T-cell (primary cell): Measurements from ENCODE around the gene ARAP3. TPM values are rescaled to one million over a fixed set of nuclear protein-coding genes. Genes with fewer than 3 reads are reported as not detected.
A peak's percentile ranks its signal among the peaks of the same experiment; 100 is the strongest.
"Not testable (repeated sequence)": the region's sequence is repeated elsewhere in the genome, so short reads cannot be mapped to it uniquely, and the experiment has no call there.

Experiments used
- ATAC-seq, 4 experiments: fragments of 200-7000 bp in 3 of 4; fragments of 150-1000 bp in 1 of 4; cut with Tn5 transposase; replicated peaks in 1 of 4; 1 replicate in 3 of 4; 2 replicates in 1 of 4; pipeline ENCODE4 v1.10.0; 2021; ENCODE audit warnings: moderate library complexity in 3 of 4, mild to moderate bottlenecking in 2 of 4, moderate number of reproducible peaks in 1 of 4
- CTCF ChIA-PET, 2 donors: fragments of 300-600 bp; sonication (Branson Sonifier 250); formaldehyde crosslinking; loops; one replicate each; lab custom pipeline; 2022; ENCODE audit warnings: antibody characterized with exemption in 2 of 2; lab: Charles Lee
- POLR2A ChIA-PET, 2 donors: fragments of 300-600 bp; sonication (Branson Sonifier 250); formaldehyde crosslinking; loops; one replicate each; lab custom pipeline; 2022; ENCODE audit warnings: antibody characterized with exemption in 2 of 2; lab: Charles Lee
- DNase-seq, 35 experiments: peaks; one replicate each; pipeline versions ENCODE4 v3.0.0 to v3.0.0-alpha.2; 2013 to 2023
- H3K27ac ChIP-seq: one replicate; pipeline ENCODE4 v1.5.1; 2013; ENCODE audit warnings: low read length
- H3K27me3 ChIP-seq, 2 experiments: replicated peaks in 1 of 2; 1 replicate in 1 of 2; 2 replicates in 1 of 2; pipeline versions ENCODE4 v1.6.1 to v1.7.0; 2013; ENCODE audit warnings: low read length in 1 of 2, mixed read lengths in 1 of 2; ENCODE audit not compliant: control insufficient read depth in 2 of 2, insufficient read depth in 2 of 2; ENCODE audit errors: extremely low read depth in 1 of 2
- H3K36me3 ChIP-seq, 2 donors: 1 replicate in 1 of 2; 2 replicates in 1 of 2; pipeline versions ENCODE4 v1.6.1 to v1.7.0; 2013; ENCODE audit warnings: low read length in 1 of 2; ENCODE audit not compliant: control insufficient read depth in 2 of 2, insufficient read depth in 1 of 2; ENCODE audit errors: extremely low read depth in 1 of 2
- H3K4me1 ChIP-seq, 2 experiments: 1 replicate in 1 of 2; 2 replicates in 1 of 2; pipeline versions ENCODE4 v1.6.1 to v1.7.0; 2013; ENCODE audit warnings: low read length in 2 of 2, mixed read lengths in 1 of 2; ENCODE audit not compliant: insufficient read depth in 2 of 2, control insufficient read depth in 1 of 2; ENCODE audit errors: extremely low read depth in 1 of 2
- H3K4me3 ChIP-seq, 2 donors: 1 replicate in 1 of 2; 2 replicates in 1 of 2; pipeline versions ENCODE4 v1.5.1 to v1.7.0; 2013; ENCODE audit warnings: mild to moderate bottlenecking in 2 of 2, low read length in 1 of 2, moderate library complexity in 1 of 2; ENCODE audit not compliant: control insufficient read depth in 1 of 2; ENCODE audit errors: extremely low read depth in 1 of 2
- H3K9me3 ChIP-seq: 2 replicates; pipeline ENCODE4 v1.7.0; 2013
- H3K27ac Mint-ChIP-seq, 2 donors: one replicate each; pipeline ENCODE4 v1.8.0; 2020 to 2021; ENCODE audit warnings: mild to moderate bottlenecking in 2 of 2, mixed read lengths in 2 of 2
- H3K27me3 Mint-ChIP-seq, 2 donors: one replicate each; pipeline ENCODE4 v1.8.0; 2021 to 2022; ENCODE audit warnings: mixed read lengths in 2 of 2
- H3K36me3 Mint-ChIP-seq: one replicate; pipeline ENCODE4 v1.8.0; 2021; ENCODE audit warnings: mixed read lengths
- H3K4me1 Mint-ChIP-seq, 3 donors: one replicate each; pipeline ENCODE4 v1.8.0; 2020 to 2022; ENCODE audit warnings: mixed read lengths in 3 of 3, mild to moderate bottlenecking in 1 of 3
- H3K4me3 Mint-ChIP-seq, 3 donors: one replicate each; pipeline ENCODE4 v1.8.0; 2020 to 2022; ENCODE audit warnings: mild to moderate bottlenecking in 3 of 3, mixed read lengths in 3 of 3, moderate library complexity in 3 of 3
- H3K9me3 Mint-ChIP-seq, 3 donors: one replicate each; pipeline ENCODE4 v1.8.0; 2020 to 2022; ENCODE audit warnings: mixed read lengths in 3 of 3
- WGBS: methylation state at CpG from one replicate; pipeline ENCODE4 v1.1.5; 2013; ENCODE audit warnings: missing lambda C conversion rate; ENCODE audit not compliant: insufficient coverage; 5-methylcytosine and 5-hydroxymethylcytosine counted together
- total RNA-seq, 35 experiments: library from RNA in 6 of 35; stranded (reverse) in 6 of 35; fragments of 120-200 nt in 1 of 35; gene quantifications; one replicate each; pipeline versions ENCODE4 v1.2.1 to v1.2.4 and lab custom pipeline; 2013 to 2026

Gene ARAP3
- total RNA-seq, 5 donors from 2014 or later (not counting 1 experiment from before 2014, with no cell fraction given) = 1.2 to 25.6 (median 20.5) TPM

DNA sequence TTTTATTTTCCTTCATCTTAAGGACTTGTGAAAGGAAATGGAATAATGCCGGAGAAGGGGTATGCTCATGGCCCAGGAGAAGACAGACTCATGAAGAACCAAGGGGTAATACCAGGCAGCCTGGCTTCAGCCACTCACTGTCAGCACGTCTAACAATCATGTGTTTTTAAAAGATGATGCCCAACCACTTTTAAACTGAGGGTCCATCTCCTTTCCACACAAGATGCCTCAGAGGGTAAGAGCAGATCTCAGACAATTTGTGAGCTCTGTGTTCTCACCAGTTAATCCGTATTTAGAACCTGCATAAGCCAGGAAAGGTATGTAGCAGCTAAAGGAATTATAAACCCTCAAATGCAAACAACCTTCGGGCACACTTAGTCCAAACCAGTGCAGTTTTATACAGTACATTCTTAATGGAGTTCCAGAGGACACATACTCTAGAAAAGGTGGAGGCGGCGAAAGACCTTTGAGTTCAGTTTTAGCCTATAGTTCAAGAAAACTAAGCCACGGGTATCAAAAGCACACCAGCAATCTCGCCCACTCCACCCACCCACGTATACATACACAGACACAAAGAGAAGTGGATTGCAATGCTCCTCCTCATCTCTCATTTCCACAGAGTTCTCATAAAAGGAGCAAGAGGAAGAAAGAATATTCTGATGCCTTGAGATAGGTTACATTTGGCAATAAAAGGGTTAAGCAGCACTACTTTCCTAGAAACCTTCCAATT lies 65.9 kb downstream of the ARAP3 start:
- CTCF ChIA-PET = interaction anchor here (0.6 to 14.5 kb wide), 13 partner anchors 8 to 296 kb away, joined by 3 to 514 read pairs (median 9); partner anchors contain the start of genes HDAC3 (in 1 of the 2), RELL2 (in 1 of the 2) and TAF7 (in 1 of the 2)

DNA sequence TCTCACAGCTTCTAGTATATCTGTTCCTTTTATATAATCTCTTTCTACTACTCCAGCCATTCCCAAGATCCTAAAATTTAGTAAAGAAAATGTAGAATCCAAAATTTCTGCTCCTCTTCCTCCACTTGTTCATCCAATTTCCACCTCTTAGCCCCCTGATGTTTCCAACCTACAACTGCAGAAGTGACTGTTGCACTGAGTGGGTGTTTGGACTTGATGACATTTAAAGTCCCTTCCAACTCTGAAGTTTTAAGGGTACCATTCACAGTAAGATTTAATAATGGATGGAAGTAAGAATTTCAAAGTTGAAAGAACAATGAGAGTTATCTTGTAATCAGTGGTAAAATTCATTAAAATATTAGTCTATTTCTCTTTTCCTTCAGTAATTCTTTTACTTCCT lies 68.7 kb downstream of the ARAP3 start:
- H3K9me3 Mint-ChIP-seq = no peaks in the 10 kb centered on the region
- H3K27ac Mint-ChIP-seq = peak overlapping the region; percentile 72 to 73
- H3K4me1 Mint-ChIP-seq = peaks cover 86 to 93% (median 89%) of the 10 kb centered on the region in 3 donors
- H3K9me3 ChIP-seq = no peaks in the 10 kb centered on the region
- H3K27ac ChIP-seq = peak overlapping the region; percentile 14
- H3K36me3 ChIP-seq = peaks cover 0 to 9% of the 10 kb centered on the region in 2 donors
- DNase-seq (no peak), ATAC-seq (no peak)
- H3K4me3 ChIP-seq = no peak overlapping the region
- CTCF ChIA-PET = interaction anchor here (0.6 to 14.5 kb wide), 6 partner anchors 9 to 50 kb away, joined by 3 to 514 read pairs (median 3); no protein-coding TSS in a partner anchor
- no peaks in the 10 kb centered on the region for H3K27me3 Mint-ChIP-seq
- H3K36me3 Mint-ChIP-seq = peaks cover 32% of the 10 kb centered on the region
- H3K4me3 Mint-ChIP-seq = peak overlapping the region; percentile 4 to 53 (median 52)
- peaks cover 42 to 73% of the 10 kb centered on the region in 2 experiments for H3K4me1 ChIP-seq
- POLR2A ChIA-PET = interaction anchor here (0.6 to 1.3 kb wide), 2 partner anchors 12 to 33 kb away, joined by 7 read pairs; no protein-coding TSS in a partner anchor
- no peaks in the 10 kb centered on the region for H3K27me3 ChIP-seq

More for the DNA sequence above, 65.9 kb downstream of the ARAP3 start:
- Mint-ChIP-seq H3K27me3 (no peaks in the 10 kb centered on the region), H3K4me1 (peaks cover 65 to 69% (median 67%) of the 10 kb centered on the region in 3 donors), H3K9me3 (no peaks in the 10 kb centered on the region), H3K27ac (peak overlapping the region; percentile 96 to 97), H3K36me3 (peaks cover 27% of the 10 kb centered on the region), H3K4me3 (peak overlapping the region; percentile 94 to 99 (median 98))
- DNase-seq = no peak
- POLR2A ChIA-PET = interaction anchor here (0.6 to 1.9 kb wide), 10 partner anchors 9 to 527 kb away, joined by 3 to 20 read pairs (median 5); partner anchors contain the start of genes RELL2 (in 2 of the 2) and HDAC3 (in 1 of the 2)
- H3K4me3 ChIP-seq = peak overlapping the region; percentile 94 to 97
- H3K9me3 ChIP-seq = no peaks in the 10 kb centered on the region
- H3K36me3 ChIP-seq = peaks cover 0 to 25% of the 10 kb centered on the region in 2 donors
- ATAC-seq = no peak
- H3K4me1 ChIP-seq = peaks cover 32 to 60% of the 10 kb centered on the region in 2 experiments
- H3K27ac ChIP-seq = peak overlapping the region; percentile 18
- no peaks in the 10 kb centered on the region for H3K27me3 ChIP-seq
- 17% methylated on average over 1 of the region's 9 CpGs for whole genome bisulfite sequencing

GRCh38 chr5:141611289-141611688 lies 70.7 kb downstream of the ARAP3 start:
- Histone ChIP-seq H3K27me3 (no peaks in the 10 kb centered on the region), H3K4me3 (no peak overlapping the region), H3K36me3 (peaks cover 0 to 9% of the 10 kb centered on the region in 2 donors), H3K4me1 (peaks cover 51 to 81% of the 10 kb centered on the region in 2 experiments), H3K27ac (peak overlapping the region; percentile 28), H3K9me3 (no peaks in the 10 kb centered on the region)
- ChIA-PET CTCF (no interaction called here), POLR2A (interaction anchor here in 1 of 2 donors (0.7 kb wide), 1 partner anchor 9 kb away, joined by 3 read pairs; no protein-coding TSS in a partner anchor)
- 76% methylated on average over 3 of the region's 3 CpGs for WGBS
- peak overlapping the region; percentile 58 to 92 for H3K27ac Mint-ChIP-seq
- ATAC-seq (no peak), DNase-seq (no peak)
- H3K9me3 Mint-ChIP-seq = no peaks in the 10 kb centered on the region
- H3K4me1 Mint-ChIP-seq = peaks cover 92 to 96% (median 94%) of the 10 kb centered on the region in 3 donors
- H3K4me3 Mint-ChIP-seq = peak overlapping the region; percentile 14 to 73 (median 32)
- no peaks in the 10 kb centered on the region for H3K27me3 Mint-ChIP-seq
- peaks cover 25% of the 10 kb centered on the region for H3K36me3 Mint-ChIP-seq

DNA sequence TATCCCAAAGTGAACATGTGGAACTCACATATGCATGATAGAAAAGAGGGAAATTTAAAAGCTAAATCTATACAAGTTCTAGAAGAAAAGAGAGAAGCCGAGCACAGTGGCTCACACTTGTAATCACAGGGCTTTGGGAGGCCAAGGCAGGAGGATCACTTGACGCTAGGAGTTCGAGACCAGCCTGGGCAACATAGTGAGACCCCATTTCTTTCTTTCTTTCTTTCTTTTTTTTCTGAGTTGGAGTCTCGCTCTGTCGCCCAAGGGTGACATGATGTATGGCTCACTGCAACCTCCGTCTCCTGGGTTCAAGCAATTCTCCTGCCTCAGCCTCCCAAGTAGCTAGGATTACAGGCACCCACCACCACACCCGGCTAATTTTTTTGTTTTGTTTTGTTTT lies 72.1 kb downstream of the ARAP3 start:
- DNase-seq, H3K4me3 ChIP-seq, ATAC-seq, H3K9me3 Mint-ChIP-seq, H3K9me3 ChIP-seq, H3K27me3 ChIP-seq, POLR2A ChIA-PET, H3K27me3 Mint-ChIP-seq, H3K36me3 ChIP-seq: not testable (repeated sequence)
- Histone ChIP-seq H3K27ac (peak overlapping the region; percentile 83), H3K4me1 (peaks cover 42 to 86% of the 10 kb centered on the region in 2 experiments)
- CTCF ChIA-PET = interaction anchor here (0.5 to 5.3 kb wide), 4 partner anchors 8 to 1220 kb away, joined by 3 to 86 read pairs (median 5); partner anchors contain the start of gene DIAPH1 (in 1 of the 2)
- peak overlapping the region; percentile 21 to 73 (median 53) for H3K4me3 Mint-ChIP-seq
- peak overlapping the region; percentile 88 to 92 for H3K27ac Mint-ChIP-seq
- H3K4me1 Mint-ChIP-seq = peaks cover 92 to 99% (median 94%) of the 10 kb centered on the region in 3 donors
- no CpG with 5 or more reads among the region's 7 CpGs for WGBS
- peaks cover 21% of the 10 kb centered on the region for H3K36me3 Mint-ChIP-seq

GRCh38 chr5:141609044-141609443 lies 73.0 kb downstream of the ARAP3 start:
- ChIA-PET POLR2A (interaction anchor here (0.6 to 1.2 kb wide), 4 partner anchors 8 to 1223 kb away, joined by 3 to 17 read pairs (median 4); no protein-coding TSS in a partner anchor), CTCF (interaction anchor here (0.5 to 5.3 kb wide), 11 partner anchors 9 to 1219 kb away, joined by 3 to 86 read pairs (median 6); partner anchors contain the start of genes DIAPH1 (in 1 of the 2) and TAF7 (in 1 of the 2))
- H3K27ac Mint-ChIP-seq = peak overlapping the region; percentile 88 to 92
- Histone ChIP-seq H3K27ac (peak overlapping the region; percentile 83), H3K27me3 (no peaks in the 10 kb centered on the region), H3K36me3 (peaks cover 0 to 9% of the 10 kb centered on the region in 2 donors), H3K4me3 (no peak overlapping the region), H3K4me1 (peaks cover 43 to 87% of the 10 kb centered on the region in 2 experiments), H3K9me3 (no peaks in the 10 kb centered on the region)
- no CpG with 5 or more reads among the region's 3 CpGs for WGBS
- H3K4me3 Mint-ChIP-seq = peak overlapping the region in 1 of 3 donors; percentile 73
- no peak for ATAC-seq
- DNase-seq = no peak
- peaks cover 92 to 99% (median 94%) of the 10 kb centered on the region in 3 donors for H3K4me1 Mint-ChIP-seq
- H3K27me3 Mint-ChIP-seq = no peaks in the 10 kb centered on the region
- H3K9me3 Mint-ChIP-seq = no peaks in the 10 kb centered on the region
- H3K36me3 Mint-ChIP-seq = peaks cover 16% of the 10 kb centered on the region

GRCh38 chr5:141608557-141608956 lies 73.5 kb downstream of the ARAP3 start:
- peak overlapping the region; percentile 88 to 92 for H3K27ac Mint-ChIP-seq
- H3K4me3 ChIP-seq = no peak overlapping the region
- no CpG with 5 or more reads among the region's 1 CpG for WGBS
- H3K4me1 ChIP-seq = peaks cover 44 to 88% of the 10 kb centered on the region in 2 experiments
- no peaks in the 10 kb centered on the region for H3K27me3 Mint-ChIP-seq
- no peaks in the 10 kb centered on the region for H3K9me3 ChIP-seq
- ChIA-PET CTCF (interaction anchor here (0.7 to 5.3 kb wide), 11 partner anchors 9 to 817 kb away, joined by 3 to 86 read pairs (median 6); partner anchors contain the start of genes DIAPH1 (in 1 of the 2), HDAC3 (in 1 of the 2), RELL2 (in 1 of the 2) and TAF7 (in 1 of the 2)), POLR2A (interaction anchor here (0.7 to 1.2 kb wide), 4 partner anchors 9 to 1223 kb away, joined by 3 to 17 read pairs (median 4); no protein-coding TSS in a partner anchor)
- DNase-seq (no peak), ATAC-seq (no peak)
- H3K27ac ChIP-seq = peak overlapping the region; percentile 83
- H3K4me3 Mint-ChIP-seq = peak overlapping the region; percentile 39 to 73 (median 49)
- H3K4me1 Mint-ChIP-seq = peaks cover 93 to 99% (median 94%) of the 10 kb centered on the region in 3 donors
- H3K9me3 Mint-ChIP-seq = no peaks in the 10 kb centered on the region
- peaks cover 16% of the 10 kb centered on the region for H3K36me3 Mint-ChIP-seq
- no peaks in the 10 kb centered on the region for H3K27me3 ChIP-seq
- H3K36me3 ChIP-seq = peaks cover 0 to 9% of the 10 kb centered on the region in 2 donors
